Subcutaneous adipose tissue (tissue), 4 donors: ENCODE results near the gene NUDT19. TPM values are rescaled to one million over a fixed set of nuclear protein-coding genes. Genes with fewer than 3 reads are reported as not detected.

Source experiments
- total RNA-seq, 4 donors: library from RNA; depleted of rRNA; stranded (reverse); fragments of >200 nt; gene quantifications; one replicate each; pipeline ENCODE4 v1.1.0, GENCODE V29; 2016
- TF ChIP-seq, protein P1 (sequence below): fragments of 450-650 bp; IDR thresholded peaks from one replicate; pipeline ENCODE4 v1.5.1; 2016; ENCODE audit warnings: low read depth, mild to moderate bottlenecking, control low read depth, antibody characterized with exemption, moderate library complexity

The NUDT19 gene
- total RNA-seq, result 10 to 100 TPM in 1 of 4 donors, 1 to 10 TPM in 3; 4.4 to 10.4 (median 9.4) TPM

GRCh38 chr19:32691291-32691951, at the start of gene NUDT19:
TSS of gene NUDT19 (plus strand) at chr19:32691821. CDS start at chr19:32691961, 140 bp downstream.
- TF ChIP-seq, protein P1, sequence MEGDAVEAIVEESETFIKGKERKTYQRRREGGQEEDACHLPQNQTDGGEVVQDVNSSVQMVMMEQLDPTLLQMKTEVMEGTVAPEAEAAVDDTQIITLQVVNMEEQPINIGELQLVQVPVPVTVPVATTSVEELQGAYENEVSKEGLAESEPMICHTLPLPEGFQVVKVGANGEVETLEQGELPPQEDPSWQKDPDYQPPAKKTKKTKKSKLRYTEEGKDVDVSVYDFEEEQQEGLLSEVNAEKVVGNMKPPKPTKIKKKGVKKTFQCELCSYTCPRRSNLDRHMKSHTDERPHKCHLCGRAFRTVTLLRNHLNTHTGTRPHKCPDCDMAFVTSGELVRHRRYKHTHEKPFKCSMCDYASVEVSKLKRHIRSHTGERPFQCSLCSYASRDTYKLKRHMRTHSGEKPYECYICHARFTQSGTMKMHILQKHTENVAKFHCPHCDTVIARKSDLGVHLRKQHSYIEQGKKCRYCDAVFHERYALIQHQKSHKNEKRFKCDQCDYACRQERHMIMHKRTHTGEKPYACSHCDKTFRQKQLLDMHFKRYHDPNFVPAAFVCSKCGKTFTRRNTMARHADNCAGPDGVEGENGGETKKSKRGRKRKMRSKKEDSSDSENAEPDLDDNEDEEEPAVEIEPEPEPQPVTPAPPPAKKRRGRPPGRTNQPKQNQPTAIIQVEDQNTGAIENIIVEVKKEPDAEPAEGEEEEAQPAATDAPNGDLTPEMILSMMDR, result no peak

DNA sequence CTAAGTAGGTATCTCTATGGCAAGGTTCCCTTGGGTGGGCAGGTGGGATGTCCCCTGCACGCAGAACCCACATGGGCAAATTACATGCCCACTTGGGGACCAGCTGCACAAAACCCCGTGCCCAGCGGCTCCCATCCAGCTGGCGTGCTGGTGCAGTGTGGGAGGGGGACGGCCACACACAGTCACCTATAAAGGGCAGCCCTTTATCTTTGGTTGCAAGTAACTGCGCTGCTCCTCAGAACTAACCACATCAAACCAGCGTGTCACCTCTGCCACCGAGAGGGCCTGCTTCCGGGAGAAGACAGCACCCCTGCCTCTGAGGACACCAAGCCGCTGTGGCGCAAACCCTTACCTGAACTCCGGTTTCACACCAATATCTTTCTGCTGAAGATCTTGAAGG, 48.9 kb upstream of the NUDT19 start:
- TF ChIP-seq, protein P1, result no peak

DNA sequence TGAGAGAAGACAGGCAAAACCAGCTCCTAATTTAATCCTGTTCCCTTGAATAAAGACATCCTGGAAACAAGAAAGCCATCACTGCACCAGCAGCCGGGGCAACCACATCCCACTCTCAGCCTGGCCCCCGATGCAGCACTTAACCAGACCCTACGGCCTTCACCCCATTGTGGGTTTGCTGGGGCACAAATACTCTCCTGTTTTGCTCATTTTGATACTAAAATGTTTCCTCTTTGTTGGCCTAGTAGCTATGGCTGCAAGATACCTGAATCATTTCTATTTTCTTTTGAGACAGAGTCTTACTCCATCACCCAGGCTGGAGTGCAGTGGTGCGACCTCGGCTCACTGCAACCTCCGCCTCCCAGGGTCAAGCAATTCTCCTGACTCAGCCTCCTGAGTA, 45.1 kb upstream of the NUDT19 start:
- TF ChIP-seq, protein P1, result no peak

- TF ChIP-seq, protein P1, result no peak
Observed at GRCh38 chr19:32647361-32647760, 44.3 kb upstream of the NUDT19 start.

DNA sequence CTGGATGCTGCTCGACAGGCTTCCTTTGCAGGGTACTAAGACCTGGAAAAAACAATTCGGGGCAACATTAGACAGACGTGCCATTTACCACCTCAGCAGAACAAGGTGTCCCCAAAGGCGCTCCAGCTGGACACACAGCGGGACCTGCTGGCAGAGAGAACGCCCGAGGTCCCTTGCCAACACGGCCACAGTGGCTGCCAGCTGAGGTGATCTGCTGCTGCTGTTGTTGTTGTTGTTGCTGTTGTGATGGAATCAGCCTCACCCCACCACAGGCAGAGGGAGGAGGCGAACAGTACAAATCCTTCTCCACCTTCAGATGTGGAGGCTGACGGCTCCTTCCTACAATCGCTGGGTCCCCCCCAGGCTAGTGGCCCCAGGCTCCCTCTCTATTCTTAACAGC, 41.9 kb upstream of the NUDT19 start:
- TF ChIP-seq, protein P1, result no peak

DNA sequence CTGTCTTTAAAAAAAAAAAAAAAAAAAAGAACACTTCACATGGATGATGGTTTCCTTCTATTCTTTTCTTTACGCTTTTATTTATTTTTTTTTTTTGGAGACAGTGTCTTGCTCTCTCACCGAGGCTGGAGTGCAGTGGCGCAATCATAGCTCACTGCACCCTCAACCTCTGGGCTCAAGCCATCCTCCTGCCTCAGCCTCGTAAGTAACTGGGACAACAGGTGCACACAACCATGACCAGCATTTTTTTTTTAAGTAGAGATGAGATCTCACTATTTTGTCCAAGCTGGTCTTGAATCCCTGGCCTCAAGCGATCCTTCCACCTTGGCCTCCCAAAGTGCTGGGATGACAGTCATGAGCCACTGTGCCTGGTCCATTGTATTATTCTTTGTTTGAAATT, 41.0 kb upstream of the NUDT19 start:
- TF ChIP-seq, protein P1, result no peak

DNA sequence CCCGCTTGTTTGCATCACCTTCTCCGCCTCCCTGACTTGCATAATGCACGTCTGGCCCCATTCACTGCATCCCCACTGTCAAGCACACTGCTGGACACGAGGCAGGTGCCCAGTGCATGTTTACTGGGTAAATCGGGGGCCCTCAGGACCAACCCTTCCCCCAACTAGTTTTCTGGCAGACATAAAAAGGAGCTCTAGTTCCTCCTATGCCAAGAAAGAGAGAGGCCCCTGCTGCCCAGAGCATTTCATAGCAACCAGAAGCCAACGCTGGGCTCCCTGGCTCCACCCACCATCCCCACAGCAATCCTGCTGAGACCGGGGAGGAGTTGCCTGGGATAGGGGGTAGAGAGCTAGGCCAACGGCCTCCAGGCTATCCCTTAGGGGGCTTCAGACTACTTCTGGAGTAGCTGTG, 39.9 kb upstream of the NUDT19 start:
- TF ChIP-seq, protein P1, result no peak
